Astrocyte (in vitro differentiated cells and primary cell): Measurements from ENCODE around the gene GGTLC1.

Experiments
- CTCF ChIP-seq: IDR thresholded peaks from 2 replicates; pipeline ENCODE4 v1.5.1; 2011; ENCODE audit warnings: low read depth, mild to moderate bottlenecking, inconsistent platforms, low read length, moderate library complexity; ENCODE audit not compliant: insufficient read depth
- EZH2 ChIP-seq: IDR thresholded peaks from 2 replicates; pipeline ENCODE4 v1.6.1; 2012; ENCODE audit warnings: mild to moderate bottlenecking, low read length, inconsistent platforms; ENCODE audit not compliant: insufficient read depth

GRCh38 chr20:24033565-24033964 is 45.0 kb upstream of the GGTLC1 start:
- no peak for TF ChIP-seq EZH2
- no peak for TF ChIP-seq CTCF
